Measurements from ENCODE around the gene GREB1.

Gene GREB1

GRCh38 chr2:11675423-11676112 is 141.7 kb downstream of the GREB1 start:
- H3K36me3 ChIP-seq (ENCODE audit: insufficient read depth, low read length) = no peaks in the 10 kb centered on the region
- peaks cover 2% of the 10 kb centered on the region; the same call in 1 of the 2 replicates for H3K4me1 ChIP-seq (ENCODE audit: insufficient read depth, low read length)
- H3K9me3 ChIP-seq (ENCODE audit: control insufficient read depth, insufficient read depth, low read length) = no peaks in the 10 kb centered on the region
- H3K9ac ChIP-seq (ENCODE audit: low read depth, low read length) = no peak overlapping the region

- no peaks in the 10 kb centered on the region for H3K36me3 ChIP-seq (ENCODE audit: insufficient read depth, low read length)
- H3K4me1 ChIP-seq (ENCODE audit: insufficient read depth, low read length) = peaks cover 4% of the 10 kb centered on the region; the same call in 1 of the 2 replicates
- no peaks in the 10 kb centered on the region for H3K9me3 ChIP-seq (ENCODE audit: control insufficient read depth, insufficient read depth, low read length)
- no peak overlapping the region for H3K9ac ChIP-seq (ENCODE audit: low read depth, low read length)
Measured at GRCh38 chr2:11676640-11677039, 142.8 kb downstream of the GREB1 start.

- H3K9me3 ChIP-seq (ENCODE audit: control insufficient read depth, insufficient read depth, low read length) = no peaks in the 10 kb centered on the region
- H3K9ac ChIP-seq (ENCODE audit: low read depth, low read length) = no peak overlapping the region
- H3K4me1 ChIP-seq (ENCODE audit: insufficient read depth, low read length) = peaks cover 6% of the 10 kb centered on the region; the same call in 1 of the 2 replicates
- no peaks in the 10 kb centered on the region for H3K36me3 ChIP-seq (ENCODE audit: insufficient read depth, low read length)
Measured at GRCh38 chr2:11677136-11678055, 143.6 kb downstream of the GREB1 start.

- no peaks in the 10 kb centered on the region for H3K36me3 ChIP-seq (ENCODE audit: insufficient read depth, low read length)
- H3K9ac ChIP-seq (ENCODE audit: low read depth, low read length) = no peak overlapping the region
- H3K4me1 ChIP-seq (ENCODE audit: insufficient read depth, low read length) = peaks cover 6% of the 10 kb centered on the region; the same call in 1 of the 2 replicates
- no peaks in the 10 kb centered on the region for H3K9me3 ChIP-seq (ENCODE audit: control insufficient read depth, insufficient read depth, low read length)
Measured at GRCh38 chr2:11678306-11678960, 144.6 kb downstream of the GREB1 start.

GRCh38 chr2:11679016-11679415 is 145.2 kb downstream of the GREB1 start:
- Histone ChIP-seq H3K9me3 (ENCODE audit: control insufficient read depth, insufficient read depth, low read length) (no peaks in the 10 kb centered on the region), H3K4me1 (ENCODE audit: insufficient read depth, low read length) (peaks cover 9% of the 10 kb centered on the region; the same call in 1 of the 2 replicates), H3K36me3 (ENCODE audit: insufficient read depth, low read length) (no peaks in the 10 kb centered on the region), H3K9ac (ENCODE audit: low read depth, low read length) (no peak overlapping the region)

GRCh38 chr2:11679486-11680181 is 145.8 kb downstream of the GREB1 start:
- H3K36me3 ChIP-seq (ENCODE audit: insufficient read depth, low read length) = no peaks in the 10 kb centered on the region
- H3K4me1 ChIP-seq (ENCODE audit: insufficient read depth, low read length) = peaks cover 9% of the 10 kb centered on the region; the same call in 1 of the 2 replicates
- no peaks in the 10 kb centered on the region for H3K9me3 ChIP-seq (ENCODE audit: control insufficient read depth, insufficient read depth, low read length)
- no peak overlapping the region for H3K9ac ChIP-seq (ENCODE audit: low read depth, low read length)

- Histone ChIP-seq H3K36me3 (ENCODE audit: insufficient read depth, low read length) (no peaks in the 10 kb centered on the region), H3K4me1 (ENCODE audit: insufficient read depth, low read length) (peaks cover 9% of the 10 kb centered on the region; the same call in 1 of the 2 replicates), H3K9ac (ENCODE audit: low read depth, low read length) (no peak overlapping the region), H3K9me3 (ENCODE audit: control insufficient read depth, insufficient read depth, low read length) (no peaks in the 10 kb centered on the region)
Measured at GRCh38 chr2:11680182-11680900, 146.5 kb downstream of the GREB1 start.

GRCh38 chr2:11680901-11681721 is 147.3 kb downstream of the GREB1 start:
- Histone ChIP-seq H3K9ac (ENCODE audit: low read depth, low read length) (peak overlapping the region; percentile 32; the same call in 1 of the 2 replicates), H3K4me1 (ENCODE audit: insufficient read depth, low read length) (peaks cover 9% of the 10 kb centered on the region; the same call in 1 of the 2 replicates), H3K36me3 (ENCODE audit: insufficient read depth, low read length) (no peaks in the 10 kb centered on the region), H3K9me3 (ENCODE audit: control insufficient read depth, insufficient read depth, low read length) (no peaks in the 10 kb centered on the region)

- H3K9ac ChIP-seq (ENCODE audit: low read depth, low read length) = peak overlapping the region; percentile 32; the same call in 1 of the 2 replicates
- peaks cover 9% of the 10 kb centered on the region; the same call in 1 of the 2 replicates for H3K4me1 ChIP-seq (ENCODE audit: insufficient read depth, low read length)
- H3K9me3 ChIP-seq (ENCODE audit: control insufficient read depth, insufficient read depth, low read length) = no peaks in the 10 kb centered on the region
- H3K36me3 ChIP-seq (ENCODE audit: insufficient read depth, low read length) = no peaks in the 10 kb centered on the region
Measured at GRCh38 chr2:11681722-11682589, 148.1 kb downstream of the GREB1 start.

- Histone ChIP-seq H3K36me3 (ENCODE audit: insufficient read depth, low read length) (no peaks in the 10 kb centered on the region), H3K9ac (ENCODE audit: low read depth, low read length) (no peak overlapping the region), H3K9me3 (ENCODE audit: control insufficient read depth, insufficient read depth, low read length) (no peaks in the 10 kb centered on the region), H3K4me1 (ENCODE audit: insufficient read depth, low read length) (peaks cover 6% of the 10 kb centered on the region; the same call in 1 of the 2 replicates)
Measured at GRCh38 chr2:11682590-11682915, 148.7 kb downstream of the GREB1 start.

- Histone ChIP-seq H3K9me3 (ENCODE audit: control insufficient read depth, insufficient read depth, low read length) (no peaks in the 10 kb centered on the region), H3K4me1 (ENCODE audit: insufficient read depth, low read length) (peaks cover 13% of the 10 kb centered on the region; the same call in 1 of the 2 replicates), H3K9ac (ENCODE audit: low read depth, low read length) (no peak overlapping the region), H3K36me3 (ENCODE audit: insufficient read depth, low read length) (no peaks in the 10 kb centered on the region)
Measured at GRCh38 chr2:11683476-11683875, 149.6 kb downstream of the GREB1 start.

- Histone ChIP-seq H3K36me3 (ENCODE audit: insufficient read depth, low read length) (no peaks in the 10 kb centered on the region), H3K9me3 (ENCODE audit: control insufficient read depth, insufficient read depth, low read length) (no peaks in the 10 kb centered on the region), H3K4me1 (ENCODE audit: insufficient read depth, low read length) (peaks cover 16% of the 10 kb centered on the region), H3K9ac (ENCODE audit: low read depth, low read length) (no peak overlapping the region)
Measured at GRCh38 chr2:11683966-11684365, 150.1 kb downstream of the GREB1 start.
